Stimulated activated CD8-positive, alpha-beta memory T cell treated with anti-CD3 and anti-CD28 coated beads, Interleukin-4, amount 100 ng/mL, for 1 hour (primary cell): ENCODE results near the gene VRK1.
"Not testable (repeated sequence)": the region's sequence is repeated elsewhere in the genome, so short reads cannot be mapped to it uniquely, and the experiment has no call there.

ENCODE experiments used
- DNase-seq, 2 donors: peaks; one replicate each; pipeline ENCODE4 v3.0.0-alpha.2; 2020; ENCODE audit warnings: low read depth in 2 of 2, low spot score in 1 of 2

The VRK1 gene

DNA sequence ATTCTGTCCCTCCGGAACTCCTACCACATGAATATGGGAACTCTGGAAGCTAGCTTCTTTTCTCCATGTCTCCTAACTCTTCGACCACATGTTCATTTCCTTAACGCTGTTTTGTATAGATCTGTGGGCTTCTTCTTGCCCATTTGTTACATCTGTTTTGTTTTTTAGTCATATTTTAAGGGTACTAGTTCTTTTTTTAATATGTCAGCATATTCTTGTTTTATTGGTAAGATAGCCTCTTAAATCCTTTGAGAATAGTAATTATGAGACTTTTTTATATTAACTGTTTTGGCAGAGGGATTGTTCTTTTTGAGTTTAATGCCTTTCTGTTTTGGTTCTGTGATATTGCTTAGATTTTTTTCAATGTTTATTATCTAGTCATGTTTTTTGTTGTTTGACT, 70.5 kb downstream of the VRK1 start:
- DNase-seq = no peak

DNA sequence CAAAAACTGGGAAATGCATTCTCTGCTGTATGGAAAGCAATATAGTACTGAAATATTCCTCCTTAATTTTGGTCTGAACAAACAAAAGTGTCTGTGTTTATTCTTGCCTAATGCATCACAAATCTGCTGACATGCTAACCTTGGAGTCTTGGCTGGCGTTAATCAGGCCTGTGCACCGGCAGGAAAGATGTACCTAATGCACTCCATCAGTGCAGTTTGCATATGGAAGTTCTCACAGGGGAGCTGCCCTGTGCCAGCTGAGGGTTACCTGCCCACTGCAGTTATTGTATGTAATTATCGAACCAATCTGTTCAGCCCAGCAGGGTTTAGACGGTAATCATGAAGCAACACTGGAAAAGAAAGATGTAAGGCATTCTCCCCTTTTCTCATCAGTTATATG, 76.9 kb downstream of the VRK1 start:
- DNase-seq = no peak

DNA sequence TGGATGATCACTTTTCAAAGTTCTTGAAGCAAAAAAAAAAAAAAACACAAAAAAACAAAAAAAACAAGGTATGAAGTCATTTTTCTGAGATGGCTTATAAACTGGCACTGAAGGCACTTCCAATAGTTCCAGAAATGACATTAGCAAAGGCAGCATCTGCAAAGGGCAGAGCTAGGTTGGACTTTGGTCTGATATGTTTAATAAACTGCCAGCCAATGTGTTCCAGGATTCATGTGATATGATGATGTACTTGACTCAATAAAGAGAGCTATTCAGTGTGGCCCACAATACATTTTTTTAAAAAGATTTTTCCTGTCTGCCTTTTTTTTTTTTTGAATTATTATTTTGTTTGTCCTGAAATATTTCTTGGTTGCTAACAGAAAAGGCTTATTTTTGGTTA, 79.6 kb downstream of the VRK1 start:
- DNase-seq = no peak

GRCh38 chr14:96881713-96882112, 84.5 kb downstream of the VRK1 start:
- no peak for DNase-seq

GRCh38 chr14:96883974-96884373, 86.8 kb downstream of the VRK1 start:
- not testable (repeated sequence) for DNase-seq

- no peak for DNase-seq
Observed at GRCh38 chr14:96888158-96888557, 91.0 kb downstream of the VRK1 start.

DNA sequence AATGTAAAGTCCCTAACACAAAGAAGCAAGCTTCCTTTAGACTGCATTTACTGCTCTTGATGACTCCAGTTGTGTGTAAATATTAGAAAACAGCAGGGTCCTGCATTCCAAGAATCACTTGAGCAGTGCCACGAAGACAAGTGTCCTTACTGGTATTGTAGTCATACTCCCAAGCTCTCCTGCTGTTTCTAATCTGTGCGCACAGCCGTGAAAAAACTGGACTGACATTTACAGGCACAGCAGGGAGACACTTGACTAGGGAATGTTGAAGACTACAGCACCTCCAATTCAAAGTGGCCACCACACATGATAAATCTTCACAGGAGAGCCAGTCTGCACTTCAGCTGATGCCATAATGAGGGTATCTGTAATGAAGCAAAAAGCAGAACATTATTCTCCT, 91.4 kb downstream of the VRK1 start:
- no peak for DNase-seq

DNA sequence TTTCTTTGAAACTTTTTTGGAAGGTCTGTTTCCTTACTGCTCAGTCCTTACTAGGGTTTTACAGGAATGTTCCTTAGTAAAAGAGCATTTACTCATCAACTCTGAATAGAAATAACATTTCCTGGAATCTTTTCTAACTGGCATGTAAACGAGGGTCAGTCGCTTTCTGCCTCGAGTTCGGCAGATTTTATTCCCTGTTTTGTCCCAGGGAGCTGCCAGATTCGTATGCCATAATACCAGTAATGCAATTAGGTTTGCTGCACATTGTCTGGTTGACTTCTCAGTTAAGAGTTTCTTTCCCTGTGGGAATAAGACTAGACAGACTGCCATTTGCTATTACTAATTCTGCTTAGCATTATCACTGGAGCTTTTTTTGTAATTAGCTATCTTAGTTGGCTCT, 91.9 kb downstream of the VRK1 start:
- DNase-seq = no peak

GRCh38 chr14:96893966-96894622, 96.9 kb downstream of the VRK1 start:
- no peak for DNase-seq

GRCh38 chr14:96894966-96895365, 97.8 kb downstream of the VRK1 start:
- DNase-seq = no peak

- DNase-seq = no peak
Observed at GRCh38 chr14:96895658-96896271, 98.6 kb downstream of the VRK1 start.

DNA sequence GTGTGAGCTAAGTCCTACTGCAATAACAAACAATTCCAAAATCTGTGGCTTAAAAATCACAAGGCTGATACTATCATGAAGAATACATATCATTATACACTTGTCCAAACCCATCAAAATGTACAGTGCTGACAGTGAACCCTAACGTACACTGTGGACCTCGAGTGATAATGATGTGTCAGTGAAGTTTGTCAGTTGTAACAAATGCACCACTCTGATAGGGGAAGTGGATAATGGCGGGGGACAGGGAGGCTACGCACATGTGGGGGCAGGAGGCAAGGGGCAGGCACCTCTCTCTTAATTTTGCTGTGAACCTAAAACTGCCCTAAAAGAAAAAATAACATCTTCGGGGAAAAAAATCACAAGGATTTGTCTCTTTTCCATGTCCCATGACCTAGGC, 100.0 kb downstream of the VRK1 start:
- no peak for DNase-seq

DNA sequence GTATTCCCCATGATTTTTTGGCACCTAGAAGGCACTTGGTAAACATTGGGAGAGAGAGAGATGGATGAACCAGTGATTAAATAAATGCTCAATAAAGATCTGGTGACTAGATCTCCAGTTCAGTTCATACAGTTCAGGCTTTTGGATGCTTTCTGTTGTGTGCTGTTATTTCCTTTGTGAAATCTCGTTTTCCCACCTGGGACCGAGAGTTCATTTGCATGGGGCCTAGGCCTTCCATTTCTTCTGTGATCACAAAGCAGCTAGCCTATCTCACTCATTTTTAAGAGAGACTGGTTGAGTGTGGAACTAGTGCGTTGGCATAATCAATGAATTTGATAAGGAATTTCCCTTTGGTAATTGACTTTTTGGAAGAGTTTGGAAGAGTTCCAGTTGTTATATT, 104.0 kb downstream of the VRK1 start:
- no peak for DNase-seq

GRCh38 chr14:96902004-96902403, 104.8 kb downstream of the VRK1 start:
- no peak for DNase-seq

DNA sequence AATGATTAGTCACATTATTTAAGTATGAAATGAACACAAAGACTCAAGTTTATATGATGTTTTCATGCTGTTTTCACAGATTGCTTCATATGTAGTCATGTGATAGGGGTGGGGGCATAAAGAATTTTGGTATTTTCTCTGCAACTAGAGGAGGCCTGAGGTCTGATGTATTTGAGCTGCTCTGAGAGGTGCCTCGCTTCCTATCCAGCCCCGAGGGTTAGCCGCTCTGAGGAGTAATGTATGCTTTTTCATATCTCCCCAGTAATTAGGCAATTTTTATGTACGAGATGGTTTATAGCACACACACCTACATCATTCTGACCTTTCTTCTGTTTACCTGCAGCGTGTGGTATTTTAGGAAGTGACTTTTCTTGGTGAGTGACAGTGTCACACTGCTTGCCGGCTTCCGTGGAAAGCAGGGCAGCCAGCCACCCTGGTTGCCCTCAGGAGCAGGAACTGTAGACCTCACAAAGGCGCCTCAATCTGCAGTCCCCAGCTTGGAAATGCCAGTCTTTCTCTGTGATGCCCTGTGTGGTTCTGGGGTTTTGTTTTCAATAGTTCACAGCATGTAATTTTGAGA, 106.4 kb downstream of the VRK1 start:
- no peak for DNase-seq

DNA sequence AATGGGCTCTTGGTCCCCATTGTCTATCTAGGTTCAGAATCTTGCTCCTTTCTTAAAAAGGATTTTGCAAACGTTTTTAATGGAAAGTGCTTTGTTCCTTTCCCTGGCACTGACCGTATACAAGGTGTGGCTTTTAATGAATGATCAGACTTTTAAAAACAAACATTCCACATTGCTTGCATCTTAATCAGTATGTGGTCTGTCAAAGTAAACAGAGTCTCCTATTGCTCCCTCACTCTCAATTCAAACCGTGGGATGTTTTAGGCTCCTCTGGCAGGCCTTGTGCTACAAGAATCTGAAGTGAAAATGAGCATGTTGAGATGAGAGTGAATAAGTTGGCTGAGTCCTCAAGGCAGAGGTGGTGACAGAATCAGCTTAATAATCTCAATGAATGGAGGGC, 107.0 kb downstream of the VRK1 start:
- DNase-seq = no peak

- DNase-seq = no peak
Observed at GRCh38 chr14:96905065-96905464, 107.9 kb downstream of the VRK1 start.

DNA sequence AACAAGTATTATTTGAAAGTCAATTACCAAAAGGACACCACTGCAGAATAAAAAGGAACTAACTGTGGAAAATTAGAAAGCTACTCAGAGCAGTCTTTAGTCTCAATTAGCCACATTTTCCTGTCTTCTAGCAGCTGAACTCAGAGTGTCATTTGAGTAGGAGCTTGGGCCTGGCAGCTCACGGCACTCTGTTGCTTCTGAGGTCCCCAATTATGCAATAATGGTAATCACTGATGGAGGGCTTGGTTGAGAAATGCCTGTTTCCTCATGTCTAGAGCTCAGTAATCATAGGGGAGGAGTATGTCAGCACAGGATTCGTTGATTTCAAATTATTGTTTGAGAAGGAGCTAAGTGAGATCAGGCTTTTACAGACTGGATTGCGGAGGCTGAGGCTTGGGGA, 108.6 kb downstream of the VRK1 start:
- DNase-seq = no peak

DNA sequence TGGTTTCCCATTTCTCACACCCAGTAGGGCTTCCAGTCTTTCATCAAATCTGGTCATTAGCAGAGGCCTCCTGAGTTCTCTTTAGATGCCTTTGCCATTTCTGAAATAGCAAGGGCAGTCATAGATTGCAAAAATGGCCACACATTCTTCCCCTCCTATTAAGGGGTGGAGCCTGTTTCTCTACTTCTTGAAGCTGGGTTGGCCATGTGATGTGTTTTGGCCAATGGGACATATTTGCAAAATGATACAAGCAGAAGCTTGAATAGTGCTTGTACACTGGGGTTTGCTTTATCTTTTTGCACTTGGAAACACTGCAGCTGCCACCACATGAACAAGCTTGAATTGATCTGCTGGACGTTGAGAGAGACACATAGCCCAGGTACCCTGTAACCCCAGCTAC, 109.3 kb downstream of the VRK1 start:
- no peak for DNase-seq

DNA sequence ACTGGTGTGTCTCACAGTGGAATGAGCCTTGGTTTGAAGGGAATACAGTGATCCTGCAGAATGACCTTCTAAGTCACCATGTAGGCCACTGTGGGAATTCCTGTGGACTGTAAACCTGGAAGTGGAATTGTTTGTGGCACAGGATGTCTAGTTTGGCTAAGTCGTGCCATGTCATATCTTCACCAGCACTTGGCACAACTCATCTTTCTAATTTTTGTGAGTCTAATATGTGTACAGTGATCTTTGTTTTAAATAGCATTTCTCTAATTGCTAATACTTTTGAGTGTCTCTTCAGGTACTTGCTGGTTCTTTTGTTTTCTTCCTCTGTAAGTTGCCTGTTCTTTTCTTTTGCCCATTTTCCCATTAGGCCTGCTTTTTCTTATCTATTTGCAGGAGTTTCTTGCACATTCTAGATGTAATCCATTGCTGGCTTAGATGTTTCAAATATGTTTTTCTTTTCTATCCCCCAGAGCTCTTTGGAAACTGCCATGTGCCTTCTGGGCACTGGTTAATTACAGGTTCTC, 112.7 kb downstream of the VRK1 start:
- no peak for DNase-seq

DNA sequence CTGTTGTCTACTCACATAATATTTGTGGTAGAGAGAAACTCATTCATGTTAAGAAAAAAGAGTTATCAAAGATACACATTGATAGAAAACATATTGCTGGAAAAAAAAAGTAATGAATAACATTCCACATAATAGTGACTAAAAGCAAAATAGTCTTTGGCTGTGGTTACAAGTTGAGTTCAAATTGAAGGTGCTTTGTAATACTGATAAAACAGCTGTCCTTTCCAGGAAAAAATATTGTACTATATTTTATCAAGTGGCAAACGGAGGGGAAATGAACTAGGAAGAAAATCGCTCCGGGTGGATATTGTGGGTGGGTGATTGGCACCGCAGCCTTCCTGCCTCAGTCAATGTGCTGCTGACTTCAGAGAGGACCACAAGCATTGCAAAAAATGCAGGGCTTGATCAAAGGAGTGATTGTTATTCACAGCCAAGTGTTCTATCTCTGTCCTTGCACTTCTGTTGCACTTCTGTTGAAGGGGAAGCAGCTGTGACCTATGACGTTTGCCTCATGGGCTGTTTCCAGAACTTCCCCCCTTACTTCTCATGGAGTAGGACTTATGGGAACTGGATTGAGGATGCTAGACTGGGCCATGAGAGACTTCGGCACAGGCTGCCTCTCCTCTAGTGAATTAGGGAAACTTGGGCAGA, 114.4 kb downstream of the VRK1 start:
- no peak for DNase-seq

- DNase-seq = no peak
Observed at GRCh38 chr14:96914571-96915128, 117.5 kb downstream of the VRK1 start.
